HCT116 (cell line): ENCODE measurements around the gene OSBPL8. TPM values are rescaled to one million over a fixed set of nuclear protein-coding genes. Genes with fewer than 3 reads are reported as not detected.

ENCODE experiments used
- ATAC-seq: fragments of 200-7000 bp; cut with Tn5 transposase; 2 replicates; pipeline ENCODE4 v1.9.1; 2020; ENCODE audit warnings: mild to moderate bottlenecking, moderate library complexity
- BruUV-seq: library from RNA; stranded (reverse); fragments of 400-500 nt; replicated peaks from 2 replicates; lab custom pipeline; 2021; lab: Mats Ljungman, UMichigan
- CTCF ChIA-PET: fragments of 300-600 bp; sonication (Branson Sonifier 250); formaldehyde crosslinking; loops from one replicate; lab custom pipeline; 2021; ENCODE audit warnings: antibody characterized with exemption; lab: Charles Lee
- POLR2A ChIA-PET: fragments of 300-600, 350-600 bp; sonication (Branson Sonifier 250); formaldehyde crosslinking; loops from one replicate; lab custom pipeline; 2021; ENCODE audit warnings: antibody characterized with exemption; lab: Charles Lee
- RAD21 ChIA-PET, 2 experiments: fragments of 300-600 bp; sonication (Branson Sonifier 250); formaldehyde crosslinking; loops; one replicate each; lab custom pipeline; 2023; ENCODE audit warnings: low total read pairs in 2 of 2; ENCODE audit not compliant: uncharacterized antibody in 2 of 2, unreplicated experiment in 2 of 2, low non-redundant PET in 1 of 2; lab: Charles Lee
- DNase-seq: peaks from one replicate; pipeline ENCODE4 v3.0.0-alpha.2; 2010; ENCODE audit warnings: low read depth, low spot score
- H2AFZ ChIP-seq: fragments of 200-600 bp; shearing (Covaris generic), sonication (generic); 2 replicates; pipeline ENCODE4 v1.6.1; 2017; ENCODE audit warnings: low read depth, mixed run types, mixed read lengths, antibody characterized with exemption, low read length; ENCODE audit not compliant: poor library complexity, severe bottlenecking
- H3K27ac ChIP-seq: 2 replicates; pipeline ENCODE4 v1.5.1; 2012; ENCODE audit warnings: low read depth, low read length
- H3K27me3 ChIP-seq: fragments of 200-600 bp; sonication (generic); 2 replicates; pipeline ENCODE4 v1.6.1; 2016; ENCODE audit warnings: mixed run types, low read length, mixed read lengths; ENCODE audit not compliant: insufficient read depth
- H3K36me3 ChIP-seq, 2 experiments: fragments of 200-500 bp in 1 of 2; fragments of 200-600 bp in 1 of 2; sonication (Bioruptor generic) in 1 of 2; sonication (generic) in 1 of 2; 2 replicates each; pipeline versions ENCODE4 v1.5.1 to v1.6.1; 2014 to 2016; ENCODE audit warnings: low read length in 2 of 2, inconsistent platforms in 1 of 2, mixed read lengths in 1 of 2, mixed run types in 1 of 2; ENCODE audit not compliant: insufficient read depth in 2 of 2, control insufficient read depth in 1 of 2
- H3K4me1 ChIP-seq, 2 experiments: fragments of 200-600 bp in 1 of 2; sonication (generic) in 1 of 2; 2 replicates each; pipeline versions ENCODE4 v1.5.1 to v1.6.1; 2012 to 2017; ENCODE audit warnings: low read length in 2 of 2, inconsistent platforms in 1 of 2, mild to moderate bottlenecking in 1 of 2, mixed read lengths in 1 of 2, mixed run types in 1 of 2, moderate library complexity in 1 of 2; ENCODE audit not compliant: insufficient read depth in 2 of 2, control insufficient read depth in 1 of 2
- H3K4me2 ChIP-seq: fragments of 200-600 bp; sonication (generic); 2 replicates; pipeline ENCODE4 v1.6.1; 2017; ENCODE audit warnings: mixed run types, low read length, mixed read lengths
- H3K4me3 ChIP-seq, 2 experiments: fragments of 200-600 bp in 1 of 2; sonication (generic) in 1 of 2; replicated peaks in 1 of 2; 2 replicates each; pipeline ENCODE4 v1.5.1; 2011 to 2016; ENCODE audit warnings: low read length in 2 of 2, control low read depth in 1 of 2, low read depth in 1 of 2, mild to moderate bottlenecking in 1 of 2, mixed read lengths in 1 of 2, mixed run types in 1 of 2
- H3K79me2 ChIP-seq: fragments of 200-600 bp; sonication (generic); 2 replicates; pipeline ENCODE4 v1.6.1; 2017; ENCODE audit warnings: mild to moderate bottlenecking, mixed run types, low read length, moderate library complexity, mixed read lengths; ENCODE audit not compliant: insufficient read depth
- H3K9ac ChIP-seq: fragments of 200-600 bp; sonication (generic); 2 replicates; pipeline ENCODE4 v1.6.1; 2016; ENCODE audit warnings: low read length, mixed read lengths
- H3K9me2 ChIP-seq: fragments of 200-600 bp; sonication (generic), shearing (Covaris generic); 2 replicates; pipeline ENCODE4 v1.6.1; 2017; ENCODE audit warnings: mixed run types, mild to moderate bottlenecking, moderate library complexity; ENCODE audit not compliant: insufficient read depth
- H3K9me3 ChIP-seq, 2 experiments: fragments of 200-500 bp in 1 of 2; fragments of 200-600 bp in 1 of 2; sonication (Bioruptor generic) in 1 of 2; sonication (generic) in 1 of 2; 2 replicates each; pipeline ENCODE4 v1.6.1; 2014 to 2017; ENCODE audit warnings: low read length in 2 of 2, mixed read lengths in 2 of 2, inconsistent platforms in 1 of 2, low read depth in 1 of 2, mild to moderate bottlenecking in 1 of 2, mixed run types in 1 of 2, moderate library complexity in 1 of 2; ENCODE audit not compliant: control insufficient read depth in 1 of 2, insufficient read depth in 1 of 2
- H4K20me1 ChIP-seq: fragments of 200-600 bp; sonication (generic), shearing (Covaris generic); 2 replicates; pipeline ENCODE4 v1.6.1; 2017; ENCODE audit warnings: mixed run types, mild to moderate bottlenecking, moderate library complexity; ENCODE audit not compliant: insufficient read depth
- CBX3 ChIP-seq: IDR thresholded peaks from 2 replicates; pipeline ENCODE4 v1.6.1; 2012; ENCODE audit warnings: low read depth
- EGR1 ChIP-seq: IDR thresholded peaks from 2 replicates; pipeline ENCODE4 v1.6.1; 2012; ENCODE audit warnings: low read depth
- ELF1 ChIP-seq: IDR thresholded peaks from 2 replicates; pipeline ENCODE4 v1.6.1; 2012; ENCODE audit warnings: low read depth, borderline replicate concordance
- EZH2 ChIP-seq: fragments of 200-600 bp; sonication (generic); IDR thresholded peaks from 2 replicates; pipeline ENCODE4 v1.6.1; 2017; ENCODE audit warnings: antibody characterized with exemption, mixed run types
- EZH2phosphoT487 ChIP-seq: fragments of 200-600 bp; IDR thresholded peaks from 2 replicates; pipeline ENCODE4 v1.6.1; 2018; ENCODE audit warnings: antibody characterized with exemption, borderline replicate concordance
- FOSL1 ChIP-seq: IDR thresholded peaks from 2 replicates; pipeline ENCODE4 v1.6.1; 2012; ENCODE audit warnings: low read depth
- JUND ChIP-seq: IDR thresholded peaks from 2 replicates; pipeline ENCODE4 v1.6.1; 2012
- POLR2A ChIP-seq: IDR thresholded peaks from 2 replicates; pipeline ENCODE4 v1.7.0; 2011; ENCODE audit warnings: borderline replicate concordance; ENCODE audit not compliant: insufficient read depth, insufficient read length; ENCODE audit errors: extremely low read depth
- POLR2AphosphoS5 ChIP-seq: IDR thresholded peaks from 2 replicates; pipeline ENCODE4 v1.6.1; 2011; ENCODE audit warnings: mild to moderate bottlenecking, low read depth, low read length, moderate library complexity
- RAD21 ChIP-seq: IDR thresholded peaks from 2 replicates; pipeline ENCODE4 v1.6.1; 2012; ENCODE audit warnings: low read depth, mild to moderate bottlenecking
- SIN3A ChIP-seq: IDR thresholded peaks from 2 replicates; pipeline ENCODE4 v1.6.1; 2012; ENCODE audit warnings: low read depth
- SP1 ChIP-seq: IDR thresholded peaks from 2 replicates; pipeline ENCODE4 v1.6.1; 2012; ENCODE audit warnings: low read depth
- SRF ChIP-seq: IDR thresholded peaks from 2 replicates; pipeline ENCODE4 v1.6.1; 2012; ENCODE audit warnings: low read depth
- TCF7L2 ChIP-seq: IDR thresholded peaks from 2 replicates; pipeline ENCODE4 v1.7.0; 2011; ENCODE audit warnings: borderline replicate concordance, inconsistent platforms; ENCODE audit not compliant: insufficient read depth, insufficient read length; ENCODE audit errors: extremely low read depth
- YY1 ChIP-seq: IDR thresholded peaks from 2 replicates; pipeline ENCODE4 v1.6.1; 2011; ENCODE audit warnings: low read length, low read depth, moderate library complexity, mild to moderate bottlenecking; ENCODE audit not compliant: insufficient replicate concordance; ENCODE audit errors: extremely low read depth
- intact Hi-C: fragments of 100-400 bp; cut with micrococcal nuclease; formaldehyde crosslinking; loops from 2 replicates; pipeline ENCODE4 v1.10.0; 2022
- total RNA-seq: library from RNA; stranded (reverse); gene quantifications from one replicate; pipeline ENCODE4 v1.2.1, GENCODE V29; 2021; ENCODE audit not compliant: unreplicated experiment
- TF ChIP-seq, protein P1 (sequence below): IDR thresholded peaks from 2 replicates; pipeline ENCODE4 v1.6.1; 2012
- TF ChIP-seq, protein P2 (sequence below): IDR thresholded peaks from 2 replicates; pipeline ENCODE4 v1.6.1; 2012; ENCODE audit warnings: low read depth

The OSBPL8 gene
- total RNA-seq, 1 experiment from 2014 or later: 115 TPM

DNA sequence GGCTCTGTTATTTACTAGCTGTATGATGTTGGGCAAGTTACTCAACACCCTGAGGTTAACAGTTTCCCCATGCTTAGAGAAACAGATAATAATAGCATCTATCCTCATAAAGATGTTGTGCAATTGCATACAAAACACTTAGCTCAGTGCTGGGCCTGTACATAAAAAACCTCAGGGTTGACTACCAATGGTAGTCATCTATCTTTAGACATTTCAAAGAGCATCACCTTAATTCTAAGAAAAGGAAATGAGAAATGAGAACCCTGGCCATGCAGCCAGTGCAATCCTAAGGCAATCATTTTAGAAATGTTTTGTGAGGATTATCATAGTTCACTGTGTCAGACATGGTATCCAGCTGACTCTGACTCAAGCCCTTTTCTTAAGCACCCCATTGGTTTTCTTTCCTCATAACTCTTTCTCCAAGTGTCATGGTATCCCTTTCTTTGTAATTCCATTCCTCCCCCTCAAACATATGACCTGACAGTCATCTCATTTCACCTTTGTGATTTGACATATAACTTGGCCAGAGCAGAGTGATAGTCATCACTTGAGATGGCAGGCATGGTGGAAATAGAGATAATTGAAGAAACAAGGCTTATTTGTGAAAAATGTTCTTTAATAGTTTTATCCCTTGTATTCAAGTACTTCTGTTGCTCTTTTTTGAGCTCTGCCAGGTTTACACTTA lies 29.5 kb upstream of the OSBPL8 start:
- H3K9me2 ChIP-seq: no peaks in the 10 kb centered on the region
- H3K4me1 ChIP-seq: peaks cover 0 to under 1% of the 10 kb centered on the region in 2 experiments; a peak in 1 of 4 replicates
- no peaks in the 10 kb centered on the region for H3K9me3 ChIP-seq
- H3K27ac ChIP-seq: no peak overlapping the region
- DNase-seq (no peak), ATAC-seq (no peak)
- intact Hi-C loops: loop anchor here (5.0 kb wide), 1 partner anchor 1102 kb away; no protein-coding TSS in a partner anchor
- no peak overlapping the region for H3K4me2 ChIP-seq
- H3K27me3 ChIP-seq: no peaks in the 10 kb centered on the region
- BruUV-seq: no TSS peak
- RAD21 ChIA-PET: no interaction called here
- no peaks in the 10 kb centered on the region for H3K79me2 ChIP-seq
- POLR2A ChIA-PET: no interaction called here
- TF ChIP-seq SP1 (no peak), TCF7L2 (no peak), EGR1 (no peak), RAD21 (no peak)
- TF ChIP-seq, all 23 proteins: peak for 0
- no peak overlapping the region for H3K4me3 ChIP-seq
- CTCF ChIA-PET: no interaction called here
- no peaks in the 10 kb centered on the region for H3K36me3 ChIP-seq
- H3K9ac ChIP-seq: no peak overlapping the region
- H4K20me1 ChIP-seq: no peaks in the 10 kb centered on the region
- H2AFZ ChIP-seq: no peak overlapping the region

- ChIA-PET POLR2A (no interaction called here), CTCF (interaction anchor here (1.3 to 1.7 kb wide), 4 partner anchors 20 to 1254 kb away, joined by 3 to 5 read pairs (median 4); no protein-coding TSS in a partner anchor), RAD21 (no interaction called here)
- Histone ChIP-seq H3K9ac (no peak overlapping the region), H2AFZ (no peak overlapping the region), H4K20me1 (no peaks in the 10 kb centered on the region), H3K27ac (no peak overlapping the region), H3K4me2 (no peak overlapping the region), H3K79me2 (no peaks in the 10 kb centered on the region), H3K4me1 (peaks cover 6 to 9% of the 10 kb centered on the region in 2 experiments), H3K9me3 (no peaks in the 10 kb centered on the region), H3K9me2 (no peaks in the 10 kb centered on the region), H3K4me3 (no peak overlapping the region), H3K27me3 (no peaks in the 10 kb centered on the region), H3K36me3 (no peaks in the 10 kb centered on the region)
- DNase-seq: no peak
- intact Hi-C loops: loop anchor here (5.0 kb wide), 1 partner anchor 1100 kb away; no protein-coding TSS in a partner anchor
- BruUV-seq: no TSS peak
- ATAC-seq: no peak
- TF ChIP-seq ELF1 (no peak), SRF (no peak), POLR2AphosphoS5 (no peak), FOSL1 (no peak), TCF7L2 (no peak), YY1 (no peak), JUND (no peak), CBX3 (no peak), SIN3A (no peak), SP1 (no peak), EZH2phosphoT487 (no peak), POLR2A (no peak), EGR1 (no peak), EZH2 (no peak), RAD21 (no peak)
- TF ChIP-seq, protein P1, sequence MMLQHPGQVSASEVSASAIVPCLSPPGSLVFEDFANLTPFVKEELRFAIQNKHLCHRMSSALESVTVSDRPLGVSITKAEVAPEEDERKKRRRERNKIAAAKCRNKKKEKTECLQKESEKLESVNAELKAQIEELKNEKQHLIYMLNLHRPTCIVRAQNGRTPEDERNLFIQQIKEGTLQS: no peak
- TF ChIP-seq, protein P2, sequence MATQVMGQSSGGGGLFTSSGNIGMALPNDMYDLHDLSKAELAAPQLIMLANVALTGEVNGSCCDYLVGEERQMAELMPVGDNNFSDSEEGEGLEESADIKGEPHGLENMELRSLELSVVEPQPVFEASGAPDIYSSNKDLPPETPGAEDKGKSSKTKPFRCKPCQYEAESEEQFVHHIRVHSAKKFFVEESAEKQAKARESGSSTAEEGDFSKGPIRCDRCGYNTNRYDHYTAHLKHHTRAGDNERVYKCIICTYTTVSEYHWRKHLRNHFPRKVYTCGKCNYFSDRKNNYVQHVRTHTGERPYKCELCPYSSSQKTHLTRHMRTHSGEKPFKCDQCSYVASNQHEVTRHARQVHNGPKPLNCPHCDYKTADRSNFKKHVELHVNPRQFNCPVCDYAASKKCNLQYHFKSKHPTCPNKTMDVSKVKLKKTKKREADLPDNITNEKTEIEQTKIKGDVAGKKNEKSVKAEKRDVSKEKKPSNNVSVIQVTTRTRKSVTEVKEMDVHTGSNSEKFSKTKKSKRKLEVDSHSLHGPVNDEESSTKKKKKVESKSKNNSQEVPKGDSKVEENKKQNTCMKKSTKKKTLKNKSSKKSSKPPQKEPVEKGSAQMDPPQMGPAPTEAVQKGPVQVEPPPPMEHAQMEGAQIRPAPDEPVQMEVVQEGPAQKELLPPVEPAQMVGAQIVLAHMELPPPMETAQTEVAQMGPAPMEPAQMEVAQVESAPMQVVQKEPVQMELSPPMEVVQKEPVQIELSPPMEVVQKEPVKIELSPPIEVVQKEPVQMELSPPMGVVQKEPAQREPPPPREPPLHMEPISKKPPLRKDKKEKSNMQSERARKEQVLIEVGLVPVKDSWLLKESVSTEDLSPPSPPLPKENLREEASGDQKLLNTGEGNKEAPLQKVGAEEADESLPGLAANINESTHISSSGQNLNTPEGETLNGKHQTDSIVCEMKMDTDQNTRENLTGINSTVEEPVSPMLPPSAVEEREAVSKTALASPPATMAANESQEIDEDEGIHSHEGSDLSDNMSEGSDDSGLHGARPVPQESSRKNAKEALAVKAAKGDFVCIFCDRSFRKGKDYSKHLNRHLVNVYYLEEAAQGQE: no peak
These were observed 28.0 kb upstream of the OSBPL8 start for GRCh38 chr12:76587428-76588178.
